HG02870 (cell line): Measurements from ENCODE around the gene FYN.

Source experiments
- ATAC-seq: cut with Tn5 transposase; IDR thresholded peaks from one replicate; pipeline ENCODE4 v1.9.1; 2021; ENCODE audit warnings: mild to moderate bottlenecking, moderate library complexity; ENCODE audit not compliant: unreplicated experiment

Gene FYN

DNA sequence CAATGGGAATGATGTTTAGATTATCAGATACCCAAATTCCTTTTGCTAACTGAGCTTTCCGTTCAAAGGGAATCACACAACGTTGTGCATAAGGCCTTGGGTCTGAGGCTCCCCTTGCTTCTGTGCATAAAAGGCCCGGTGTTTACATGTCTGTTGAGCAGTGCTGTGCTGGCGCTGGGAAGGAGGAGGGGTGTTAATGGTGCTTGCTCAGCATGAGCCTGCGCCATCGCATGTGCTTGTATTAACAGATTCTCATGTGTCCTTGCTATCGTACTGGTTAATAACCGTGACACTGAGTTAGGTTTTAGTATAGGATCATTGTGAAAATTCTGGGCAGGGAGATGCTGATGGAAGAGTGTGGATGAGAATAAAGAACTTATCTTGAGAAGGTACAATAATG, 205.3 kb downstream of the FYN start:
- no peak for ATAC-seq

DNA sequence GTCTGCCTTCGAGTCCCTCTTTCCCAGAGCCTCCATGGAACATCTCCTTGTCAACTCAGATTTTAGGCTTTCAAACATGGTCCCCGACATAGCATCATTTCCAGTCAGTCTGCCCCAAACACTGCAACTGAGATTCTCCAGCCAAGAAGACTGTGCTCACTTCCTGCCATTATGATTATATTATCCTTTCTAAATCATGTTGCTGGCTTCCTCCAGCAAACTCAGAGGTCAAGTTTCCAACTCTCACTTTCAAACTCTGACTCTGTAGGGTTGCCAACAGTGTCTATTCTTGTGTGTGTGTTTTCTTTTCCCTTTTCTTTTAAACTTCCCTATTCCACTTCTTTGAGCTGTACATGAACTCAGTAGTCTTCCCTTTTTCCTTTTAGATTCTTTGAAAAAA, 206.4 kb downstream of the FYN start:
- no peak for ATAC-seq

DNA sequence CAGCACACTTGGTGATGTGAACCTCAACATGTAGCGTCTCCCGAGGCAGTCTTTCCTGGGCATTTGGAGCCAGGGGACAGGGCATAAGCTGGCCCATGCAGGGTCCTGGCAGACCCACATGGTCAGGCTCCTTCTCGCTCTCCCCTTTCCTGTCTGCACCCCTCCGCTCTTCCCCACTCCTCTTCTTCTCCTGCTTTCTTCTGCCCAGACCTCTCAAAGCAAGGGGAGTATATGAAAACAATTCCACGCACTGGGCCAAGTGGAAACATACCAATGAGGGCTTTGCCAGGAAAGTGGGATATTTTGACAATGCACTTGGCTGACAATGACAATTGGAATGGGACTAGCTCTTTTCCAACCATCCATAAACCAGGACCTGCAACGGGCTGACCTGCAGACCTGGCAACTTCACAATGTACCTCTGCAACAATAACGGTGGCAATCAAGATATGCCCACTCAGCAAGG, 208.7 kb downstream of the FYN start:
- ATAC-seq, result no peak

DNA sequence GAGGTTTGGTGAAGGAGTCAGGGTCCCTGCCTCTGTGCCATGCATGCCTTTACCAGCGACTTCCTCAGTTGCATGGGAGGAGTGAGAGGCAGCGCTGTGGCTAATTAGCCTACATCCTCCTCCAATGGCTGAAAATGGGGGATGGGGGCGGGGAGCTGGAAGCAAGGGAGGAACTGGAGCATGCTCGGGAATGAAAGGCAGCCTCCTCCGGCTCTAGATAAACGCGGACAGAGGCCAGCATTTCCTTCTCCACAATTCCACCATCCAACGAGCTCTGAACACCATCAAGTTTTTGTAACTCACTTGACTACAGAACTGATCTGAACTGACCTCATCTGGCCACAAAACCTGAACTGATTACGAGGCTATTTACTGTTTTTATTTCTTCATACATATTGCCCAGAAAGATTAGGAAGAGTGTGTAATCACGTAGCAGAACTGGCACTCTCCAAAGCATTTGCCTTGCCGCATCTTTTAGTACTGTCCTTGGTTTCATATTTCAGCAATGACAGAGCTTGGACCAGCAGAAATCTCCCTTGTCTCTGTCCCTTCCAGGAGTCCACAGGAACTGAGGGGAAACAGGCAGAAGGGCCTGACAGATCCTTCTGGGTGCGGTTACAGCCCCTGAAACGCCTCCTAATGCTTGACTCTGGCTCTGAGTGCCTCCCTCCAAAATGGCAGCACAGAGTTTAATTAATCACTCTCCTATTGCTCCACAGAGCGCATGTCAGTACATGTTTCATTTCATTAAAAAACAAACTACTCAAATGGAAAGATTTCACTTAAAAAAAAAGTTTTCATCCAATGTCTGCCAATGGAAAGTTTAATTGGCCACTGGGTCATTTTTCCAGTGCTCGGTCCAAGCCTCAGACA, 209.3 kb downstream of the FYN start:
- no peak for ATAC-seq

DNA sequence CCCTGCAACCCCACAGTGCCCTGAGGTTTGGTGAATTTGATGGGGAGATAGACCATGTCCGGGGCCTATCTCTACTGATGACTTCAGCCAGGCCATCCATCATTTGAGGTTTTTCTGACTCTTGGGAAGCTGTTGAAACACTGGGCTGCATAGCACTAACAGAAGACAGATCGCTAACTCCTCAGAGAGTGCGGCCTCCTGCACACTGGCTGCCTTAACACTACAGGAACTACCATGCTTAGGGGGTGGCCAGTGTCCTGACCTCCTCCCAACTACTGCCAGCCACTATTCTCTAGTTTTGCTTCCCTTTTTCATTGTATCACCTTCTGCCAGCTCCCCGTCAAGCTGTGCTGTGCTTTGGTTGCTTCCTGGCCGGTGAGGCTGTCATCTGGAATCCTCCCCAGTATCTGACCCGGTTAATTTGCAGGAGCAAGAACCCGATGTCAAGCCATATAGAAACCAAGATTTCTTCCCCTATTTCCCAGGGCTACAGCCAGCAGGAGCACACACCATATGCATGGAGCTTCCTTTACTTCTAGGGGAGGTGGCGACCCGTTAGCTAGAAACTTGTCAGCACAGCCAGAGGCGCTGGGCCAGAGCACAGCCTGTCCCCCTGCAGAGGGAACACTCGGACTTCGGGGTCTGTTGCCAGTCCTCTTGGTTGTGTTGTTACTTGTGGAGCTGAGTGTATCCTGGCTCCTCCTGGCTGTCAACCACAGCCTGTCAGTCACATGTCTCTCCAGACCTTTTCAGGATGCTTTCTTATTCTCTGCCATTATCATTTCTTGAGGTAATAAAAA, 210.3 kb downstream of the FYN start:
- ATAC-seq, result no peak

DNA sequence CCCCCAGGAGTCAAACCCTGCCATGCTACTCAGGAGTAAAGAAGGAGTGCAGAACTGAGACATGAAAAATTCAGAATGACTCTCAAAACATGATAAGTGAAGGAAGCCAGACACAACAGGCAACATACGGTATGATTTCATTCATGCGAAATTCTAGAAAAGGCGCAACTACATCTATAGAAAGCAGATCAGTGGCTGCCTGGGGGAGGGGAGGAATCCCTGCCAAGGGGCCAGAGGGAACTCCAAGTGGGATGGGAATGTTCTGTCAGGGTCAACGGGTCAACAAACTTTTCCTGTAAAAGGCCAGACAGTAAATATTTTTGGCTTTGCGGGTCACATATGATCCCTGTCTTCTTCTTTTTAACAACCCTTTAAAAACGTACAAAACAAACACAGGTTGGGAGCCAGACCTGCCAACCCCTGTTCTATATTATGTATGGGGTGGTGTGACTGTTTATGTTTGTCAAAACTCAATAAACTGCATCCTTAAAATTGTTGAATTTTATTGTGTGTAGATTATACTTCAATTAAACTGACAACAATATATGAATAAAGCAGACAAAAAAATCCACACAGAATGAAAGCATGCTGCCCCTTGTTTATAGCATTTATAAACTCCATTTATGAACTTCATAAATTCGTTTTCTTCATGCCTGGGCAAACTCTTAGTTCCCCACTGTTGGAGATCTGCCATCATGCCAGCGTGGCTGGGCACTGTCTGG, 211.0 kb downstream of the FYN start:
- no peak for ATAC-seq

DNA sequence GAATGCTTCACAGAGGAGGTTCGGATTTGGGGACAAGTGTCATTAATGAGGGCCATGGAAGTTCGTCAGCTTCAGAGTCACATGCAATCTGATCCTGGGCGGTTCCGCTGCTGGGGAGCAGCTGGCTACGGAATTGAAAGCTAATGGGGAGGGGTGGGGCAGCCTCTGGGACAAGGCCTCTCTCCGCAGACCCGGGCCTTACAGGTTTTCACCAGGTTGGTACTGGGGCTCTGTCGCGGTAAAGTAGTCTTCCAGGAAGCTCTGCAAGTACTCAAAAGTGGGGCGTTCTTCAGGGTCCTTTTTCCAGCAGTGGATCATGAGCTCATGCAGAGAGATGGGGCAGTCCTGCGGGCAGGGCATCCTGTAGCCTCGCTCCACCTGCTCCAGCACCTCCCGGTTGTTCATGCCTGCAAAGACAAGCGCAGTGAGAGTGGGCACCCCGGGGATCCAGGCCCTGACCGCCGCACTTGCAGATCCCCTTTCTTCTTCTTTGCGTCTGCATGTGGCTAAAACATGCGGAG, 211.7 kb downstream of the FYN start:
- ATAC-seq, result no peak

DNA sequence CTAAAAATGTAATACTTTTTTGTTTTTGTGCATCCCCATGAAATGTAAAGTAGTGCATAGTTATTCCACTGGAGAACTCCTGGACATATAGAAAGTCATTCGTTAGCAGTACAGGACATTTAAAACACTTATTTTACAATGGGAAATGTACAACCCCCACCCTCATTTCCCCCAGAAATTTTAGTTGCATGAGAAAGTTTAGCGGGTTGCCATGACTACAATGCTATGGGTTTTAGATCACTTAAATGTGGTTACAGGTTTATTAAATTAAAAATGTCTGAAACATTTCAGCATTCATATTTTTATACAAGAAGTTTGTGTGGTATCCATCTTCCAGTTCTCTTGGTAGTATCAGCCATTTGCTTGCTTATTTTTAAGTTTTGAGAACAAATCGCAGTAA, 212.7 kb downstream of the FYN start:
- ATAC-seq, result no peak

DNA sequence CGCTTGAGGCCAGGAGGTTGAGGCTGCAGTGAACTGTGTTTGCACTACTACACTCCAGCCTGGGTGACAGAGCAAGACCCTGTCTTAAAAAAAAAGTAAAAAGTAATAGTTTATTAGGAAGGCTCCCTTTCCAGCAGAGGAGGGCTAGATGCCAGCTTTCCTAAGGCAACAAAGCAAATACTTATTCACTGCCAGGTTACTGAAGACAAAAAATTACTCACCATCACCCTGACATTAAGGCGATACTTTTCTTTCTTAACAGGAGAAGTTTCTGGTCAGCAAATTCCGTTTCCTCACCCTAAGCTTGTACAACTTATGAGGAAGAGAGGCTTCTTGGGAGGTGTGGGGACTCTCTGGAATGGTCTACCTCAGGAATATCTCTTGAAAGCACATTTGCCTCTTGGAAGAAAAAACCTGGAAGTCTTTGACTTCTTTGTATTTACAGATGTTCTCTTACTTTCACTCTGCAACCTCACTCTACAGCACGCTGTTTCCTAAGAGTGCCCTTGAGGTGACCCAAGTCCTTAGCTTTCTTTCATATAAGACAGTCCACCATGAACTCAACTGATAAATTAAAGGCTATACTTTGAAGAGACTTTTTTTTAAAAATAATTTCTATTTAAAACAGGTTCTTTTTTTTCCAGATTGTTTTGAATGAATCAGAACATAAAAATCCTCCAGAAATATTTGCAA, 214.6 kb downstream of the FYN start:
- ATAC-seq, result no peak

DNA sequence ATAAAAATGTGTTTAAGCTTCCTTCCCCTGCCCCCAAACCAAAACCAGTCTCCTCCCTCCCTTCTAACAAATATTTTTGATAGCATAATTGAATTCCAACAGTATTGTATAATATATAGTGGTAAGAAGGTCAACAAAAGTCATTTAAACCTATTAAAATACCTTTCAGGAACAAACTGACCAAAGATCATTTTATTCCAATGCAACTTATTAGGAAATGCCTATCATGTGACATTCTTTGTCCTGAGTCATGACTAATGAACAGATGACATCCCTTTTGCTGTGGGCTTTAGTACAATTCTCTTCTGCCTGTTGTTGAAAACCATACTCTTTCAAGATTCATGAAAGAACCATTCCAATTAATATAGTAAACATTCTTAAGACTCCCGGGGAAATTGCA, 216.1 kb downstream of the FYN start:
- no peak for ATAC-seq

DNA sequence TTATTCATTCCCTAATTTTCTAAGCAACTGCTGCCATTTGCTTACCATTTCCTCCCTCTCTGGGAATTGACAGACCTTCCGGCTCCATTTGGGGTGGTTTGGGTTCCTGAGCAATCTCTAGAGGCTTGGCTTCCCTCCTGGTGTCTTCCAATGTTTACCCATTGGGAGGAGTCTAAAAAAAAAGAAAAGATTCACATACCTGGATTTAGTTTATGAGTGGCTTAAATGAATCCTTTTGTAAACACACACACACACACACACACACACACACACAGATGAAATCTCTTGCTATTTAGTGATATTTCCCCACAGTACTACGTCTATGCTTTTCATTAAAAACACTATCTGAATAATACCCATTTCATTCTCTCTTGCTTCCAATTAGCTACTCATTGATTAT, 219.3 kb downstream of the FYN start:
- no peak for ATAC-seq

DNA sequence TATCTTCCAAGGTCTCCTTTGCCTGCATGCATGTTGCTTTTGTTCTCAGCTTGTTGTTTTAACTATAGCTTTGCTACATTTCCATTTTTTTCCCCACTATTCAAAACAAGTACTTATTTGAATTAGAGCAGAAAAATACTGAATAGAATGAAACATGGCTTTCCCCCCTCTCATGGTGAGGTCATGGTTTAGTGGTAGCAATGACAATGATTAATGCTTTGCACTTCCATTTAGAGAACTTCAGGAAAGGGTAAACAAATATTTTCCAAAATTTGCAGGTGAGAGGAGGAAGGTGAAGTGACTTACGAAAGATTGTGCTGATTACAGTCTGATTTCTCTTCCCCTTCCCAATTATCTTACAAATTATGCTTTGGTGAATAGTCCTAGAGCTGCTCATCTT, 219.8 kb downstream of the FYN start:
- no peak for ATAC-seq

DNA sequence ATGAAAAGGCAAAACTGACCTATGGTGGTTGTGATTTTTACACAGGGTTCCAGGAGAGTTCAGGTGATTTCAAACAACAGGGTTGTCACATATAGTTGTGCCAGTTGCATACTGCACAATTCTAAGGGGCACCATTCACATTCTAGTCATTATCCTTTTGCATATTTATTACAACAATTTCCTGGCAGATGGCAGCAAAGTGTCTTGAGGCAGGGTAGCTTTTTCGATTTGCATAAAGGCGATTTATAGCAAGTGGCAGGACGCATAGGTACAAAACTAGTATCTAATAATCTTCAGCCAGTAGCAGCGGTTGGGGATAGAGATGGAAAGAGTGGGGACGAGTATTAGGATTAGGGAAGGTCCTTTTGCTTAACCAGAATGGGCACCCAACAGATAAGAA, 221.1 kb downstream of the FYN start:
- ATAC-seq, result no peak

DNA sequence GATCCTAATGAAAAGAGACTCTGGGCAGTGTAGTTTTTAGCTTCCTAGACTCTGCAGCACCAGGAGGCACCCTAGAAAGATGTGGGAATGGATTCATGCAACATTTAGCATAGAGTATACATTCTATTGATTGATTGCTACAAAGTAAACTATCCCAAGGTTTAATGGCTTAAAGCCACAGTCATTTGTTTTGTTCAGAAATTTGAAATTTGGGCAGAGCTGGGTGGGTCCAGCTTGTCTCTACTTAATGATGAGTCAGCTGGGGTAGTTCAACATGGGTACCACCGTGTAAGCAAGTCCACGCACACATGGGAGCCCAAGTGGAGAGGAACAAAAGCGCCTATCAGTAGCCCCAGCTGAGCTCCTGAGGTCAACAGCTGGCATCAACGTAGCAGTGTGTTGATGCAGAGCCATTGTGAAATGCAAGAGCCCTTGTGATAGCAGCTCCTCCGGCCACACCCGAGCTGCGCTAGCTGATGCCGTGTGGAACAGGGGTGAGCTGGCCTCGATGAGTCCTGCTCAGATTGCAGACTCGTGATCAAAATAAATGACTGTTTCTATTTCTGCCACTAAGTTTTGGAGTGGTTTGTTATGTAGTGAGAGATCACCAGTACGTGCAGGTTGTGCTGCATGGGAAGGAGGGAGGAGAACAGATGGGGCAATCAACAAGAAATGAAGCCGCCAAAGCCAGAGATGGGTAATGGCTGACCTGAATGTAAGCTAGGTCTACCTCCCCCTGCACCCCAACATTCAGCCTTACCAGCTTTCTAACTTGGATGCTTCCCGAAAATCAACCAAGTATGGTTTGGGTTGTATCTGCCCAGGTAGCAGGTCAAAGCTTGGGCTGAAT, 221.8 kb downstream of the FYN start:
- ATAC-seq, result no peak

DNA sequence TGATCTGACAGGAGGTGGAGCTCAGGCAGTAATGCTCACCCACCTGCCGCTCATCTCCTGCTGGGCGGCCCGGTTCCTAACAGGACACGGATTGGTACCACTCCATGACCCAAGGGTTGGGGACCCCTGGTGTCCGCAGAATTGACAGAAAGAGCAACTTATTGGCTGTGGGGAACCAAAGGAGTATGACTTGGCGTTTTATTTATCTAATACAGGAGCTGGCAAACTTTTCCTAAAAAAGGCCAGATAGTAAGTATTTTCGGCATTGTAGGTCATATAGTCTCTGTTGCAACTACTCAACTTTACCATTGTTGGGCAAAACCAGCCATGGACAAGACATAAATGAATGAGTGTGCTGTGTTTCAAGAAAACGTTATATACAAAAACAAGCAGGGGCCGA, 223.2 kb downstream of the FYN start:
- ATAC-seq, result no peak

DNA sequence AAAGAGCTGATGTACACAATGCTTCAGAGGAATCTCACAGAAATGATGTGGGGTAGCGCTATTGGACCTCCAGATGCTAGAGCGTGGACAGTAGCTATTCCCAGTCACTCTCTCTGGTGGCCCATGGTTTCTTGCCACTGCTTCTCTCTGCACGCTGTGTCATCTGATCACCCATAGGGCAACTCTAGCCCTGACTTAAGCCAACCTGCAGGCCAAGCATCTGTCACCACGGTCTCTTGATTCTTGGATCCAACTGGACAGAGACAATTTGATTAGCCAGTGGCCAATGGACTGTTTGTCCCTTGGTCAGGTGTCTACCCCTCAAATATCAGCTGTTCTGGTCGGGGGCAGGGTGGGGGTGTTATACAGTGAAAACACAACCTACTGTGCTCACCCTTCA, 225.2 kb downstream of the FYN start:
- ATAC-seq, result no peak

DNA sequence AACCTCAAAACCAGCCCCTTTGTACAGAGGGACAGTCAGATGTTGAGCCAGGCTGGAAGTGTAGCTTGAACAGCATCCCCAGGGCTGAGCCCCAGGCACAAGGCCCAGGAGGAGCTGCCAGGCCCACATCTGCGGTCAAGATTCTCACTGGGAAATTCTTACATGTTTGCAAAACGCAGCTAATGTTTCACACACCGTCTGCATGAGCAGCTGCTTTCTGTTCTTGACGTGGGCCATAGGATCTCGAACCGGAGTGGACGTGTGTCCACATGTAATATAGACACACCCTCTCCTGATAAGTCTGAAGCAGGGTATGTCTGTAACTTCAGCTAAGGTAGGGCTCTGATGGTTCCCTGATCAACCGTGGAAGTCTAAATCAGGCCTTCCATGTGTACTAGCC, 226.3 kb downstream of the FYN start:
- ATAC-seq, result no peak

DNA sequence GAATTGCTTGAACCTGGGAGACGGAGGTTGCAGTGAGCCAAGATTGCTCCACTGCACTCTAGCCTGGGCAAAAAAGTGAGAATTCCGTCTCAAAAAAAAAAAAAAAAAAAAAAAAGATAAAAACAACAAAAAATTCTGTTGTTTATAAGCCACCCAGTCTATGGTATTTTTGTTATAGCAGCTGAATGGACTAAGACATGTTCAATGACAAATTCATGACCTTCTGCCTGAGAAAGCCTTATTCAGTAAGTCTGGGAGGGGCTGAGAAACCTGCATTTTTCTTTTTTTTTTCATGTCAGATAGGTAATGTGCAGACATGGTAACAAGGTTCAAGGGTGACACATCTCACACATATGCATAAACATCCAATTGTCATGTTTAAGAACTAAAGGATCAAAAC, 227.2 kb downstream of the FYN start:
- ATAC-seq, result no peak

DNA sequence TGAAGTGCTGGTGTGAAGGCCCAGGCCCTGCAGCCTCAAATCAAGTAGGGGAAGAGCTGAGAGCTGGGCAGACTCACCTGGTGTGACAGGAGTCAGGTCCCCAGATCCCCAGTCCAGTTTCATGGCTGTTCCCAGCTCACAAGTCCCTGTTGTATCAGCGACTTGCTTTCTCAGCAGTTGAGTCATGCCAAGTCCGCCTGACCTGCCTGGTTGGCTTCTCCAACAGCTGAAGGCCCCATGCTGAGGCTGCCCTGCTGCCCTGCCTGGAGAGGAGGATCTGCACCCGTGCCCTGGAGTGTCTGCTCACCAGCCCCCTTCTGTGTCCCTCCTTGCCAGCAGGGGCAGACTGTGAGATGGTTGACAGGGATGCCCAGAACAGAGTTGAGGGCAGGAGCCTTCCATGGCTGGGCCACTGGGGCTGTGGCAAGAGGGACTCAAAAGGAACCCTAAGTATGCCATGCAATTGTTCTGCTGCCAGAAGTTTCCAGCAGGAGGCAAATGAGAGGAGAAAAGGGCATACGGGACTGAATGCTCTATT, 228.3 kb downstream of the FYN start:
- no peak for ATAC-seq
